Osteoblast (primary cell): ENCODE results near the gene CFB. TPM values are rescaled to one million over a fixed set of nuclear protein-coding genes. Genes with fewer than 3 reads are reported as not detected.

Source experiments
- DNase-seq: peaks from one replicate; pipeline ENCODE4 v3.0.0; 2011; ENCODE audit warnings: low spot score, mixed read lengths; ENCODE audit not compliant: insufficient read length; ENCODE audit errors: missing footprints
- H2AFZ ChIP-seq: 2 replicates; pipeline ENCODE4 v1.6.0; 2011; ENCODE audit warnings: mild to moderate bottlenecking, low read length
- H3K27ac ChIP-seq: 2 replicates; pipeline ENCODE4 v1.5.1; 2011; ENCODE audit warnings: mild to moderate bottlenecking, low read depth, low read length, moderate library complexity
- H3K27me3 ChIP-seq: 2 replicates; pipeline ENCODE4 v1.6.0; 2012; ENCODE audit warnings: mild to moderate bottlenecking, control low read depth, inconsistent platforms, low read length, moderate library complexity; ENCODE audit not compliant: insufficient read depth
- H3K36me3 ChIP-seq: 2 replicates; pipeline ENCODE4 v1.5.1; 2011; ENCODE audit warnings: mild to moderate bottlenecking, low read length, control low read depth, moderate library complexity; ENCODE audit not compliant: insufficient read depth
- H3K4me1 ChIP-seq: 2 replicates; pipeline ENCODE4 v1.5.1; 2011; ENCODE audit warnings: mild to moderate bottlenecking, low read length, control low read depth, moderate library complexity; ENCODE audit not compliant: insufficient read depth
- H3K4me2 ChIP-seq: 2 replicates; pipeline ENCODE4 v1.6.0; 2011; ENCODE audit warnings: mild to moderate bottlenecking, low read length; ENCODE audit not compliant: insufficient read depth
- H3K4me3 ChIP-seq: fragments of 200-600 bp; sonication (generic); 3 replicates; pipeline ENCODE4 v1.5.1; 2012; ENCODE audit warnings: mild to moderate bottlenecking, low read length, inconsistent platforms; ENCODE audit not compliant: insufficient read depth
- H3K79me2 ChIP-seq: 2 replicates; pipeline ENCODE4 v1.6.0; 2012; ENCODE audit warnings: mild to moderate bottlenecking, low read length, control low read depth, inconsistent platforms; ENCODE audit not compliant: insufficient read depth
- H3K9me3 ChIP-seq: 2 replicates; pipeline ENCODE4 v1.5.1; 2011; ENCODE audit warnings: low read depth, low read length, control low read depth
- H4K20me1 ChIP-seq: 2 replicates; pipeline ENCODE4 v1.6.0; 2012; ENCODE audit warnings: mild to moderate bottlenecking, low read length, control low read depth; ENCODE audit not compliant: insufficient read depth
- CTCF ChIP-seq: IDR thresholded peaks from 2 replicates; pipeline ENCODE4 v1.5.1; 2011; ENCODE audit warnings: mild to moderate bottlenecking, low read depth, low read length, moderate library complexity; ENCODE audit errors: extremely low read depth
- total RNA-seq: library from RNA; depleted of rRNA; stranded (reverse); fragments of >200 nt; gene quantifications from 2 replicates; pipeline ENCODE4 v1.2.3, GENCODE V29; 2012

The CFB gene
- total RNA-seq, 1 donor, result 26.8 TPM

- Histone ChIP-seq H3K36me3 (peaks cover 5% of the 10 kb centered on the region), H2AFZ (peak overlapping the region; percentile 87), H3K79me2 (no peaks in the 10 kb centered on the region), H4K20me1 (no peaks in the 10 kb centered on the region), H3K4me3 (peak overlapping the region; percentile 68), H3K4me1 (peaks cover 23% of the 10 kb centered on the region), H3K4me2 (peak overlapping the region; percentile 94), H3K9me3 (no peaks in the 10 kb centered on the region), H3K27me3 (peaks cover 5% of the 10 kb centered on the region), H3K27ac (peak overlapping the region; percentile 81)
- no peak for TF ChIP-seq CTCF
- peak; percentile 45 for DNase-seq
These were observed 533 bp downstream of the CFB start for GRCh38 chr6:31946370-31946885.

GRCh38 chr6:31947070-31947675, 1.3 kb downstream of the CFB start:
- Histone ChIP-seq H3K4me2 (no peak overlapping the region), H3K36me3 (peaks cover 12% of the 10 kb centered on the region), H3K27ac (no peak overlapping the region)

GRCh38 chr6:31947864-31948263, 2.0 kb downstream of the CFB start:
- DNase-seq, result no peak
- no peak overlapping the region for H3K27ac ChIP-seq
- no peak overlapping the region for H3K4me3 ChIP-seq
- H3K79me2 ChIP-seq, result no peaks in the 10 kb centered on the region
- peaks cover 23% of the 10 kb centered on the region for H3K4me1 ChIP-seq
- TF ChIP-seq CTCF, result no peak
- H3K9me3 ChIP-seq, result no peaks in the 10 kb centered on the region
- no peak overlapping the region for H2AFZ ChIP-seq
- H3K36me3 ChIP-seq, result peaks cover 17% of the 10 kb centered on the region
- no peak overlapping the region for H3K4me2 ChIP-seq
- H4K20me1 ChIP-seq, result no peaks in the 10 kb centered on the region
- H3K27me3 ChIP-seq, result peaks cover 5% of the 10 kb centered on the region

More at GRCh38 chr6:31947070-31947675, 1.3 kb downstream of the CFB start:
- Histone ChIP-seq H2AFZ (no peak overlapping the region), H3K79me2 (no peaks in the 10 kb centered on the region), H3K9me3 (no peaks in the 10 kb centered on the region), H3K4me1 (peaks cover 23% of the 10 kb centered on the region), H3K27me3 (peaks cover 5% of the 10 kb centered on the region), H4K20me1 (no peaks in the 10 kb centered on the region), H3K4me3 (no peak overlapping the region)
- no peak for DNase-seq
- no peak for TF ChIP-seq CTCF

GRCh38 chr6:31948306-31948705, 2.4 kb downstream of the CFB start:
- TF ChIP-seq CTCF, result no peak
- peaks cover 5% of the 10 kb centered on the region for H3K27me3 ChIP-seq

More at GRCh38 chr6:31948306-31948705, 2.4 kb downstream of the CFB start:
- Histone ChIP-seq H3K4me2 (no peak overlapping the region), H3K4me3 (no peak overlapping the region), H3K27ac (no peak overlapping the region), H3K36me3 (peaks cover 21% of the 10 kb centered on the region), H3K4me1 (peaks cover 23% of the 10 kb centered on the region), H2AFZ (no peak overlapping the region), H3K79me2 (no peaks in the 10 kb centered on the region), H3K9me3 (no peaks in the 10 kb centered on the region), H4K20me1 (no peaks in the 10 kb centered on the region)
- DNase-seq, result peak; percentile 5
